GM19240 (cell line): ENCODE measurements around the gene DYRK1A.

Experiments used
- DNase-seq: peaks from one replicate; pipeline ENCODE4 v3.0.0; 2011; ENCODE audit warnings: low spot score; ENCODE audit not compliant: insufficient read length

DYRK1A gene

DNA sequence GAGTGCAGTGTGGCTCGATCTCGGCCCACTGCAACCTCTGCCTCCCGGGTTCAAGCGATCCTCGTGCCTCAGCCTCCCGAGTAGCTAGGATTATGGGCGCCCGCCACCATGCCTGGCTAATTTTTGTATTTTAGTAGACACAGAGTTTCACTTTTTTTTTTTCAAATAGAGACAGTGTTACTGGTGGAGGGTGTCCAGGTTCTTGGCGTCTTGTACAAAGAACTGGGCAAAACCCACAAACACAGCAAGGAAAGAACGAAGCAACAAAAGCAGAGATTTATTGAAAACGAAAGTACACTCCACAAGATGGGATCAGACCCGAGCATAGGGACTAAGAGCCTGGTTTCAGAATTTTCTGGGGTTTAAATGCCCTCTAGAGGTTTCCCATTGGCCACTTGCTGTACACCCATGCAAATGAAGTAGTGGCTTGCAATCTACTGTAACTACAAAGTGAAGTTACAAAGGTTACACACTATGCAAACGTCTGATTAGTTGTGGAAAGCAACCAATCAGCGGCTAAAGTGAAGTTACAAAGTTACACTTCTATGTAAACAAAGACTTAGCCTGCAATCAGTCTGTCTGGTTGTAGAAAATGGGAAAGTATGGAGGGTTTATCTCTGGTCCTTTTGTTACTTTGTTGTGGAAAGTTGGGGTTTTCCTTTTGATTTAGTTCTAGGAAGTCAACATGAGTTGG lies 199.1 kb downstream of the DYRK1A start:
- DNase-seq: no peak

DNA sequence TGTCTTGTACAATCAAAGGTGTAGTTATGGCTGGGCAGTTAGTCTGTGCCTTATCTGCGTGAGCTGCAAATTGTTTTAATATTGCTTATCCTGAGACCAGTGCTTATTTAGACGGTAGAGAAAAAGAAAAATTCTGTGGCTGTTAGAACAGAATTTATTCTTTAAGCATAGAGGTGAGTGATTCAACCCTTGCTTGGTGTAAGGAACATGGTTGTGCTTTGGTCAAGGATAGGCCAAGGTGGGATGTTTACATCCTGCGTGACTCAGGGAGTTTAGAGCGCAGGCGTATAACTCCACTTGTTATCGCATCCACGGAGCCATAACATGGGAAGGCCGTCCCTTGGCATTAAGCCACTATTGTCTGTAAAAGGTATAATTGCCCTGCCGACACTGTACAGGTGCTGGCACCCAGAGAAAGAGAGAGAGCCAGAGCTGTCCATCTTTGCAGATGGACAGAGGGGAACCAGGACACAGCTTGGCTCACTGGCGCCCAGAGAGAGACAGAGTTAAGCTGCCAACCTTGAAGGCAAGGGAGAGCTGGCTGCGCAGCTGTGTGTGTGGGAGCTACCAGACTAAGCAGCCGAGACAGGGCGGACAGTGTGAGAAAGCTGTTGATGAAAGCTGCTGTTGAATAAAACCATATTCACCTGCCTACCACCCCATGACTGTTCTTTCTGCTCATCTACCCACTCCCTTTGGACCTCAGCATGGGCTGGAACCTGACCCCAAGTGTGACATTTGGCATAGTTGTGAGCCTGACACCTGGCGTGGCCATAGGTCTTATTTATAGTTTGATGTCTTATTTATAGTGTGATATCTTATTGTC lies 200.4 kb downstream of the DYRK1A start:
- no peak for DNase-seq

DNA sequence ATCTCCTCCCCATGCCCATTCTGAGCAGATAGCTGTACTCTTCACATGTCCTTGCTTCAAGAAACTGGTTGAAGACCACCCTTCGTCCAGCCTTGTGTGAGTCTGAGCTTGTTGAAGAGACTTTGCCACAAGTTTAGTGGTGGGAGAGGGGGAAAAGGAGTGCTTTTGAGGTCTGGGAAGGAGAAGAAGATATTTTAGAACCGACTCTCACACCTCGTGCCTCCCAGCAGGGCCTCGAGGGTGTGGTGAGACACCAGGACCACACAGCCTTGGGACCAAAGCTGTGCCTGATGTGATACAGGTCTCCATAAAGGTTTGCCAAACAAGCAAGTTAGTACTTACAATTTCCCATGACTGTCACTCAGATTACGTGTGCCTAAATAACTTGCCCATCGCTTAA lies 201.8 kb downstream of the DYRK1A start:
- DNase-seq: no peak

DNA sequence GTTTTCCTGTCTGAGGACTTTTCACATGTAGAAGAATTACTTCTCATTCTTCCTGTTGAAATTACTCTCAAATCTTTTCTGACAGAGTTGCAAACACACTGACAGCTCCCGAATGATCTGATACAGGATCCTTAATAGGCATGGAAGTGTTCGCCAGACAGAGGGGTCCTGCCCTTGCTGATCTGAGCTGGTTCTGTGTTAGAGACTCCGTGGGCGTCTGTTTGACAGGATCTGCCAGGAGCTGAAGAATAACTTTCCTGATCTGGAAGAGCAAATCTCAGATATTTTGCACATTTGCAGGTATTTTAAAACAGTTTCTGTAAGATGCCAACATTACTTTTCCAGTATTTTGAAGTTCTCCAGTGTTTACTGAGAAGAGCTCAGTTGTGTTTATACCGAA lies 202.3 kb downstream of the DYRK1A start:
- no peak for DNase-seq

DNA sequence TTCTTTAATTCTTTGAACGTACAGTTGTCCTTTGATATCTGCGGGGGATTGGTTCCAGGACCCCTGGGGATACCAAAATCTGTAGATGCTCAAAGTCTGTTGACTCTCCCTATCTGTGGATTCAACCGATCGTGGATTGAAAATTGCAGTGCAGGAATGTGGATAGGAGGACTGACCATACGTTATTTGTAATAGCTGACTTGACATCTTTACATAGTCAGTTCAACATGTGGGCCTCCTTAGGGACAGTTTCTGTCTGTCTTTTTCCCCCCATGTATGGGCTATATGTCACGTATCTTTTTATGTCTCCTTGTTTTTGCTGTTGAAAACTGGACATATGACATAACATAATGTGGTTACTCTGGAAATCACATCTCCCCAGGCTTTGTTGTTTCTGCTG lies 204.9 kb downstream of the DYRK1A start:
- DNase-seq: no peak

DNA sequence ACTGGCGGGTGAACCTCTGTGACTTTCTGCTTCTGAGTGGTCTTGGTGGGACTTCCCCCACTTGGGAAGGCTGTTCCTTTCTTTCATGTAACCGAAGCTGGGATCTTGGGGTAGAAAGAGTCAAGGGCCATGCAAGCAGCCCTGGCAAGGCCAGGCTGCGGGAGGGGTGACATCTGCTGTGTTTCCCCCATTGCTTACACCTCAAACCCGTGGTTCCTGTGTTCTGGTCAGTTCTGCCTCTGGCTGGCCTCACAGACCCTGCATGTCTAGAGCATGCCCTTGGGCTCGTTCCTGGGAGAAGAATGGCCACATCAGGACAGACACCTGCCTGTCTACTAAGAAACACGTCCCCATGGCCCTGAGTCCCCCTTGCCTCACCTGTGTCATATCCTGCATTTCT lies 207.7 kb downstream of the DYRK1A start:
- DNase-seq: no peak

DNA sequence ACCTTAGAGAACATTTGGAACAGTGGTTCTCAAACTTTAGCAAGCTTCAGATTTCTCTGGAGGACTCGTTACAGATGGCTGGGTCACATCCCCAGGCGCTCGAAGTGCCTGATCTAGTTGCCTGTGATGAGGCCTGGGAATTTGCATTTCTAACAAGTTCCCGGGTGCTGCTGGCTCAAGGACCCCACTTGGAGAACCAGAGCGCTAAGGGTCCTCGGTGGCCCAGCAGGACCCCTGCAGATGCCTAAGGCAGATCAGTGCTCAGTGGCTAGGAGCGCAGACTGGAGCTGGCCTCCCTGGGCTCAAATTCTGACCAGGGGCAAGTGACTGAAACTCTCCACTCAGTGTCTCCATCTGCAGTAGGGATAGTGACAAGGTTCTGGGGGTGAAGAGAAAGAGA lies 208.2 kb downstream of the DYRK1A start:
- no peak for DNase-seq

DNA sequence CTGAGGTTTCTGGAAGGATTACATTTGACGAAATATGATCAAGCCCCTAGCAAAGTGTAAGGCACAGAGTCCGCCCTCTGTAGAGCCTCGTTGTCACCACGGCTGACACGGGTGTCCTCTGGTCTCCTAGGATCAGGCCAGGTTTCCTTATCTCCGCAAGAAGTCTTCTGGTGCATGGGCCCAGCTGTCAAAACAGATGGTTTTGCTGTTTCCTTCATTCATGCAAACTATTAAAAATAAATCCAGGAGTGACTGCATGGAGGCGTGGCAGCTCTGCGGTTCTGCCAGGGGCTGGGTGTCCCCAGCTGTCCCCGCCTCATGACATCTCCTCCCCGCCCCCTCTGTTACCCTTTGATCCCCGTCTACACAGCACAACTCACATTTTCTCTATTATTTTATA lies 209.0 kb downstream of the DYRK1A start:
- DNase-seq: no peak
